GM23338 (cell line): Measurements from ENCODE around the gene ZFAND6.

Source experiments
- CTCF ChIP-seq, 2 experiments: fragments of 200-600 bp in 1 of 2; sonication (generic) in 1 of 2; conservative IDR thresholded peaks; 2 replicates each; pipeline versions ENCODE4 v1.5.1 to v1.6.1; 2016 to 2017; ENCODE audit warnings: antibody characterized with exemption in 2 of 2, low read depth in 2 of 2, mild to moderate bottlenecking in 2 of 2, moderate library complexity in 1 of 2
- EZH2 ChIP-seq: fragments of 200-600 bp; sonication (generic); IDR thresholded peaks from one replicate; pipeline ENCODE4 v1.8.0; 2017; ENCODE audit warnings: antibody characterized with exemption, mild to moderate bottlenecking, low read depth; ENCODE audit not compliant: unreplicated experiment
- EZH2phosphoT487 ChIP-seq: fragments of 200-600 bp; sonication (generic); IDR thresholded peaks from one replicate; pipeline ENCODE4 v1.8.1; 2018; ENCODE audit warnings: antibody characterized with exemption; ENCODE audit not compliant: unreplicated experiment
- ZNF114 ChIP-seq: fragments of 250-450 bp; sonication (Bioruptor Pico); IDR thresholded peaks from 2 replicates; pipeline ENCODE4 v1.5.0; 2020; ENCODE audit warnings: mild to moderate bottlenecking, moderate library complexity
- TF ChIP-seq, protein P1 (sequence below): IDR thresholded peaks from one replicate; pipeline ENCODE4 v1.6.1; 2018; ENCODE audit warnings: antibody characterized with exemption; ENCODE audit not compliant: unreplicated experiment

DNA sequence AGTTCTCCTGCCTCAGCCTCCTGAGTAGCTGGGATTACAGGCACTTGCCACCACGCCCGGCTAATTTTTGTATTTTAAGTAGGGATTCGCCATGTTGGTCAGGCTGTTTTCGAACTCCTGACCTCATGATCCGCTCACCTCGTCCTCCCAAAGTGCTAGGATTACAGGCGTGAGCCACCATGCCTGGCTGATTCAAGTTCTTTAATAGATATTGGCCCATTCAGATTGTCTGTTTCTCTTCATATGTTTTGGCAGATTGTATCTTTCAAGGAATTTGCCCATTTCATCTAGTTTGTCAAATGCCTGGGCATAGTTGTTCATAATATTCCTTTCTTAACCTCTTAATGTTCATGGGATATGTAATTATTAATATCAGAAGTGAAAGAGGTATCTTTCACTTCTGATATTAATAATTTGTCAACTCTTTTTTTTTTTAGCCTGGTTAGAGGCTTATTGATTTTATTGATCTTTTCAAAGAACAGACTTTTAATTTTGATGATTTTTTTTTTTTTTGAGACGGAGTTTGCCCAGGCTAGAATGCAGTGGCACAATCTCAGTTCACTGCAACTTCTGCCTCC, 40.2 kb upstream of the ZFAND6 start:
- TF ChIP-seq CTCF (conservative IDR thresholded peaks at IDR 0.05; ENCODE audit: low read depth in 2 of 2) (no peak), EZH2 (no peak), EZH2phosphoT487 (no peak), ZNF114 (CRISPR knock-in tag) (no peak)
- TF ChIP-seq, protein P1, sequence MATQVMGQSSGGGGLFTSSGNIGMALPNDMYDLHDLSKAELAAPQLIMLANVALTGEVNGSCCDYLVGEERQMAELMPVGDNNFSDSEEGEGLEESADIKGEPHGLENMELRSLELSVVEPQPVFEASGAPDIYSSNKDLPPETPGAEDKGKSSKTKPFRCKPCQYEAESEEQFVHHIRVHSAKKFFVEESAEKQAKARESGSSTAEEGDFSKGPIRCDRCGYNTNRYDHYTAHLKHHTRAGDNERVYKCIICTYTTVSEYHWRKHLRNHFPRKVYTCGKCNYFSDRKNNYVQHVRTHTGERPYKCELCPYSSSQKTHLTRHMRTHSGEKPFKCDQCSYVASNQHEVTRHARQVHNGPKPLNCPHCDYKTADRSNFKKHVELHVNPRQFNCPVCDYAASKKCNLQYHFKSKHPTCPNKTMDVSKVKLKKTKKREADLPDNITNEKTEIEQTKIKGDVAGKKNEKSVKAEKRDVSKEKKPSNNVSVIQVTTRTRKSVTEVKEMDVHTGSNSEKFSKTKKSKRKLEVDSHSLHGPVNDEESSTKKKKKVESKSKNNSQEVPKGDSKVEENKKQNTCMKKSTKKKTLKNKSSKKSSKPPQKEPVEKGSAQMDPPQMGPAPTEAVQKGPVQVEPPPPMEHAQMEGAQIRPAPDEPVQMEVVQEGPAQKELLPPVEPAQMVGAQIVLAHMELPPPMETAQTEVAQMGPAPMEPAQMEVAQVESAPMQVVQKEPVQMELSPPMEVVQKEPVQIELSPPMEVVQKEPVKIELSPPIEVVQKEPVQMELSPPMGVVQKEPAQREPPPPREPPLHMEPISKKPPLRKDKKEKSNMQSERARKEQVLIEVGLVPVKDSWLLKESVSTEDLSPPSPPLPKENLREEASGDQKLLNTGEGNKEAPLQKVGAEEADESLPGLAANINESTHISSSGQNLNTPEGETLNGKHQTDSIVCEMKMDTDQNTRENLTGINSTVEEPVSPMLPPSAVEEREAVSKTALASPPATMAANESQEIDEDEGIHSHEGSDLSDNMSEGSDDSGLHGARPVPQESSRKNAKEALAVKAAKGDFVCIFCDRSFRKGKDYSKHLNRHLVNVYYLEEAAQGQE = no peak
